ENCODE data around the gene OR1S1.
"Not testable (repeated sequence)": the region's sequence is repeated elsewhere in the genome, so short reads cannot be mapped to it uniquely, and the experiment has no call there.

The OR1S1 gene

DNA sequence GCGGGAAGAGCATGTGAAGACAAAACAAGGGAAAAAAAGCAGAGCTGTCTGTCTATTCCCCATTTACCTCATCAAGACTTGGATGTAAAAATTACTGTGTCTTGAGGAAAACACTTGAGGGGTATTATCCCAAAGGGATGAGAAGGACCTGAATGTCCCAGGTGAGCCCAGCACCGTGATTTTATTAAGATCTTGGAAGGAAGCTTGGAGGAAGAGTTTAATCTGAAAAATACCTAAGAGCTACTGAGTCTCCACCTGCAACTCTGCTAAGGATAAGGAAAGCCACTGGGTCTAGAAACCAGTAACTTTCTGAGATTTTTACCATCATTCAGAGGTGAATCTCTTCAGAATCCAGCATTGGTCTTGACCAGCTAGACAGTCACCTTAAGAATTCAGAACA, at the start of gene OR1S1:
OR1S1 (plus strand) TSS at position 301 of the 400 bp plus-strand sequence.
- not testable (repeated sequence) for DNase-seq

DNA sequence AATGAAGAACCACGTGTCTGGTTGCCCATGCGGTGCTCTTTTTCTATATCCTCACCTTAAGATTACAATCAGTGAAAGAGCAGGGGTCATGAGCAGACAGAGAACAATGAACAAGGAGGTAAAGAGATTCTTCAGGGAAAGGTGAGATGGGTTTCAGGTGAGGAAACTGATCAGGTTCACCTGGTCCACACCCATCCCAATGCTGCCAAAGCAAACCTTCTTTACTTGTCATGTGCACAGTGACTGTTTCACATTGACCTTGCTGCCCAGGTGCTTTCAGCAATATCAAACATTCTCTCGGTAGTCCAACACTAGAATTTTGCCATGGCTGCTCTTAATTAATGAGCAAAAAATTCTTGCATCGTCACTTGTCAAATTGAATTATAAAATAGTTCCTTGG, 48.1 kb upstream of the OR1S1 start:
- DNase-seq: no peak

DNA sequence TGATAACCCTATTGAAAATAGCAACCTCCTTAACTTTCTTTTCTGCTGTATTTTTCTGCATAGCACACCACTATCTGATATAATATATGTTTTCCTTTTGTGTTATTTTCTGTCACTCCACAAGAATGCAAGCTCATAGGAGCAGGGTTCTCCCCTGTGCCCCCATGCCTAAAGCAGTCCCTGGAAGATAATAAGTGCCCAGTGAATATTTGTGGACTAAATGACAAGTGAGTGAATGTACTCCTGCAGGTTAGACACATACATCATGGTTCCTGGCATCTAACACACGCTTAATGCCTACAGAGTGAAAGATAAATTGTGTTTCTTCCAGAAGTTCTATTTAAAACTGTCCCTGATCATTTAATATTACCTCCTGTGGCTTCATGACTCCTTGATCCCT, 47.5 kb upstream of the OR1S1 start:
- no peak for DNase-seq

DNA sequence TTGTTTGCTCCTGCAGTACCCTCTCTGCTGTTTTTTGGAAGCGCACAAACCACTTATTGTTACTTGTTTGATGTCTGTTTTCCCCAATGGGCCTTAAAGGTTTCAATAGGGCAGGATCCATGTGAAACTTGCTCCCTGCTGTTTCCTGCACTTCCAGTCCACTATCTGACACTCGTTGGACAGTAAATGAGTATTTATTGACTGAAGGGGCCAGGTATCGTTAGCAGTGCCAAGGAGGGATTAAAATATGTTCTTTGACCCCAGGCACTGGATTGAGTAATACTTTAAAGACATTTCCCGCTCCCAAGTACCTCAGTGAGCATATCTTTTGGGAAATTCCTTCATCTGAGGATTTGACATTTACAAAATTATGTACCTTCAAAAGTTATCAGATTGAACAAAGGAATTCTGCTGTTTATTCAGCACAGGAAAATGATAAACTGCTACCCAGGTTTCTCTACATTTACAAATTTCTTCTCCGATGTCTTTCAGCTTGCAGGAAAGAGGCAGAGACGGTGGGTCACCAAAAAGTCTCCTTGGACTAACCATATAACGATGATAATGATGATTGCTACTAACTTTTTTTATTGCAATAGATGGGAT, 46.9 kb upstream of the OR1S1 start:
- no peak for DNase-seq

DNA sequence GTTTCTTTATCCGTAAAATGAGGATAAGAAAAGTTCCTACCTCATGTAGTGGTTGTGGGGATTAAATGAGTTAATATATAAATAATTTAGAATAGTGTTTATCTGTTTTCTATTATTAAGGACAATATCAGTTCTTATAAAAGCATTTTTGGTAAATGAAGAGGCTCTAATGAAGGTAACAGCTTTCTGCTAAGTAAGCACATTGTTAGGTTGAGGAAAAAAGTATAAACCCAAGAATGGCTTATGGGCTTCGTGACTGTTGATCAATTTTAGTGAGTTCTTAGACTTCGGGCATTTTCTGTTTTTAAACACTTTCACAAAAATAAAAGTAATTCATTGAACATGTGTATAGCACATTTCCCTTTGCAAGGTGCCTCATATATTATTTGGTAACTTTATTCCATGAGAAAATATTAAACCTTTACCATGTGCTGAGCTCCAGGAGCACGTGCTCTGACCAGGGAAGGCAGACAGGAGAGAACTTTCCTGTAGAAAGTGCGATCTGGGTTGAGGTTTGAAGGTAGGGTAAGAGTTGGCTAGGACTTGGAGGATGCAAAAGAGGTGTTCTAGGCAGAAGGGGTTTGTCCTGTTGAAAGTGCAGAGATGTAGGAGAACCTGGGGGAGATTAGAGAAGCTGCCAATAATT, 35.0 kb upstream of the OR1S1 start:
- no peak for DNase-seq

DNA sequence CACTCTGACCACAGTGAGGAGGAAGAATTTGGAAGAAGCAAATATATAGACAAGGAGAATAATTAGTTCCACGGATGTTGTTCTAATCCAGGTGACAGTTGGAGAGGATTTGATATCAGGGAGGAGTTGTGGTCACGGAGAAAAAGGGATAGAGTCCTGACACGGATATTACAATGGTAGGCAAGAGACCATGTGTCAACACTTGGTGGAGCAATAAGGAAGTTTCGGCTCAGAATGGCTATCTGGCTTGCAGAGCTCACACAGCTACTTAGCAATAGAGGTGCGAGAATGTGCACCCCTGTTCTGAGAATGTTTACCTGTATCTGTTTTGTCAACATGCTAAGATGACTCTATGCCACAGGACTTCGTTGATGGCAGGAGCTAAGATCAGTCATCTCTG, 34.1 kb upstream of the OR1S1 start:
- DNase-seq: no peak

DNA sequence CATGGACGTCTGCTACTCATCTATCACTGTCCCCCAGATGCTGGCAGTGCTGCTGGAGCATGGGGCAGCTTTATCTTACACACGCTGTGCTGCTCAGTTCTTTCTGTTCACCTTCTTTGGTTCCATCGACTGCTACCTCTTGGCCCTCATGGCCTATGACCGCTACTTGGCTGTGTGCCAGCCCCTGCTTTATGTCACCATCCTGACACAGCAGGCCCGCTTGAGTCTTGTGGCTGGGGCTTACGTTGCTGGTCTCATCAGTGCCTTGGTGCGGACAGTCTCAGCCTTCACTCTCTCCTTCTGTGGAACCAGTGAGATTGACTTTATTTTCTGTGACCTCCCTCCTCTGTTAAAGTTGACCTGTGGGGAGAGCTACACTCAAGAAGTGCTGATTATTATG, 32.9 kb upstream of the OR1S1 start:
- no peak for DNase-seq

DNA sequence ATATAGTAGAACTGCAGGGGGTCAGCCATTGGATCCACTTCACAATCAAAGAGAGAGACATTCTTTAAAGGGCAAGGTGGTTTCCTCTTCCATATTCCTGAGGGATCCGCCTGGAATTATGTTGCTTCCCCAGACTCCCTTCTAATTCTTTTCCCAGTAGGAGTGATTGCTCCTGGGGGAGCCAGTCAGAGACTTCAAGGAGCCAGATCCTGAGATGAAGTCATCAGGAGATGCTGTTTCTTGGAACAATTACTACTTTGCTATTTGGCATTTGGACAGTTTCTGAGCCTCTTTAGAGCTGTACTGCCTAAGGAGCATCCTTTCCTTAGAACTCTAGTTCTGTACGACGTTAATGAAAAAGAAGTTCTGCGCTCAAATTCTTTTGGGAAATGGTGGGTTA, 25.6 kb upstream of the OR1S1 start:
- no peak for DNase-seq

DNA sequence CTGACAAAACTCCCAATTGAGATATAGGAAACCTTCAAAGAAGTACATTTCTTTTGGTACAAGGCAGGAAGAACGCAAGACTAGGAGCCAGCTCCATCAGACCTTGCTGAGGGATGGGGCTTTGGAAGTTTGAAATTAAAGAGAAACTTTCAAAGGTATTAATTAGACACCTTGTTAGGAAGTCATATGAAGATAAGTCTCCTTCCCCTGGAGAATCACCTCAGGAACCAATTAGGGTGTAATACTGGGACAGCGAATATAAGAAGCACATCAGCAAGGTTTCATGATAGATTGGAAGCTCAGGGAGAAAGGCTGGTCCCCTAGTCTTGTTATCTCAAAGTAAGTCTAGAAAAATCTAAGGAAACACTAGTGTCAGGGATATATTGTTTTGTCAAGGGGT, 23.8 kb upstream of the OR1S1 start, which contains the start of gene OR9Q2:
OR9Q2 (plus strand) TSS at position 301 of the 400 bp plus-strand sequence. CDS start 1,421 bp downstream, outside the sequence.
- no peak for DNase-seq

DNA sequence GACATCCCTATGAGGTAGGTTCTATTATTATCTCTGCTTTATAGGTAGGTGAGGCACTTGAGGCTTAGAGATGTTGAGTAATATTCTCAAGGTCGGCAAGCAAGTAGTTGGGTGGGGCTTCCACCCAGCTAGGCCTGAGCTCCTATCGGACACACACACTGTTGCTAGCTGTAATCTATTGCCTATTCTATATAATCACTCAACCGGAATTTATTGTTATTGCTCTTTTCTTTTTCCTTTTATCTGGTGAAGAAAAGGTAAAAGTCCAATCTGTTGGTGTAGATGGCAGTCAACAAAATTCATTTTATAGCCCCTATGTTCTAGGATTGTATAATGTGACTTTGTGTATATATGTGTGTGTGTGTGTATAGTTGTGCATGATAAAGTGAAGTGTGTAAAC, 20.3 kb upstream of the OR1S1 start:
- no peak for DNase-seq

DNA sequence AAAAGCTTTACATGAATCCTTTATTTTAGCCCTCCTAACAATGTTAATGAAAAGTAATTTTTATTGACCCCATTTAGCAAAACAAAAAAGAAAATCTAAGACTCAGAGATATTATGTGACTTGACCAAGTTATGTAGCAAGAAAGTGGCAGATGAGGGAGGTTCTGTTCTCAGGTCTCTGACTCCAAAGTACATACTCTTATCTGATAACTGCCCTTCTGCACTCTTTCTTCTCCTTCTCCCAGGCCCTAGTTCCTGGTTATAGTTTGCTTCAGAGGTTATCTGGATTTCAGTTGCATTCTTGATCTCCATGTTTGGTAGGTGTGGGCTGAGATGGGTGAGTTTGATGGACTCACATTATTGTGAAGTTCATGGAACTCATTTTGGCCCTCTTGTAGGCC, 19.1 kb upstream of the OR1S1 start:
- DNase-seq: no peak

DNA sequence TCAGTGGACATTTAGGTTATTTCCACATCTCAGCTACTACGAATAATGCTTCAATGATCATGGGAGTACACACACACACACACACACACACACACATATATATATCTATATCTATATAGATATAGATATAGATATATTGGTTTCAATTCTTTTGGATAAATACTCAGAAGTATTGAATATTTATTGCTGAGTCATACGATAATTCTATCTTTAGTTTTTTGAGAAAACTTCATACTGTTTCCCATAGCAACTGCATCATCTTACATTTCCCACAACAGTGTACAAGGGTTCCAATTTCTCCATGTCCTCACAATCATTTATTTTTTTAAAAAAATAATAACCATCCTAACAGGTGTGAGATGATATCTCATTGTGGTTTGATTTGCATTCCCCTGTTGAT, 16.6 kb upstream of the OR1S1 start:
- no peak for DNase-seq

DNA sequence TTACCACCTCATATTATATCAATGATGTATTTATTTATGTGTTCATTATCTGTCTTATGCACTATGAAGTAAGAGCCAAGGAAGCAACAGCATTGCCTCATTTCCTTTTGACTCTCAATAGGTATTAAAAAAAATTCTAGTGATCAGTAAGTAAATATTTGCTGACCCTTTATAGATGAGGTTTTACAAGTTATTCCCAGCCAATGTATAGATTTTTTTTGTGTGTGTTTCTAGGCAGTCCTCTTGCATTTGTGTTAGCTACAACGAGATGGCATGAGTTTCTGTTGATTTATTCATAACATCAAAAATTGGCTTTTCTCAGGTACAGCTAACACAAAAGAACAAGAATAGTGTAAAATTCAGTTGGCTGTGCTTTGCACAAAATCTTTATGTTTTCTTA, 13.2 kb upstream of the OR1S1 start:
- no peak for DNase-seq

DNA sequence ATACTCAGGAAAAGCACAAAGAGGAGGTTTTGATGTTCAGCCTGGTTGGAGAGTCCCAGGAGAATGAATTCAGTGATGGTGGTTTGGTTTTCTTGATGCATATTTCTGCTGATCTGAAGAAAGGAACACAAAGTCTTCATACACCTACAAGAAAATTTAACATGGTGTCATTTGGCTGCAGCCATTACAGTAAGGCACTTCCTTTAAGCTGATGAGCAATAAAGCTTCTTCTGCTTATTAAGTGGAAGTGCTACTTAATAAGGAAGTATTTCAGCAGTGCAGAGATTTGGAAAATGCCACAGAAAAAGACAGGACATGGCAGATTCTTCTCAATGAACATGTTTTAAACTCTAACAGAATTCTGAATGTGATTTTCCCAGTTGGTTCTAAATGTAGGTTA, 8.5 kb upstream of the OR1S1 start, which contains the start of gene OR1S2:
OR1S2 (minus strand) TSS at position 101 of the 400 bp plus-strand sequence; CDS start at position 101, 0 bp downstream.
- no peak for DNase-seq

DNA sequence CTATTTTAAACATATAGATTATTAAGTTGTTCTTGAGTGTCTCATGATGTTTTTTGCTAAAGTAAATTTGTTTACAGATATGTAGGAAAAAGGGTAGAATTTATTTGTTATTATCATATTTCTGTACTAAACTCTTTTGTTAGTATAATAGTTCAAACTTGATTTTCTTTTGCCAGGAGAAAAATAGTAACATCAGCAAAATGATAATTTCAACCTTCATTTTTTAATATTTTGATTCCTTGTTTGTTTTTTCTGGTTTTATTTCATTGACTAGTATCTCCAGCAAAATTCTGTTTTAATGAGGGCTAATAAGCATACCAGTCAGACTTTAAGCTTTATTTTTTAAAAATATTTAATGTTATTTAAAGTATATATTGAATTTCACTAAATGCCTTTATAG, 4.0 kb downstream of the OR1S1 start:
- DNase-seq: no peak

DNA sequence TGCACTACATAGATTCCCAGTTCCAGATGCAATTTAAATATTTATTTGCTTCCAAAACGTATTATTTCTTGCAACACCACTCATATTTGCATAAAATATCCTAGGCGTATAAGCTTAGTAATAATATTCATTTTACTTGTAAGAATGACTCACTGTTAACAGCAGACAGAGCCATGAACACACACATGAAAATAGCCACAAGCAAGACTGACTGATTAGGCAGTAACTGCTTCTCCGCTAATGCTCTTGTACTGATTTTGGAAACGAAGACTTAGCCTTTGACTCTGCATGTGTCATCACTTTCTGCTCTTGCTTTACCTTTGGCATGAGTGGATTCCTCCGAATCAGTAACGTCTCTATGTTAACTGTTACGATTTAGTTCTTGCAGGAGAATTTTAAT, 10.2 kb downstream of the OR1S1 start:
- no peak for DNase-seq

DNA sequence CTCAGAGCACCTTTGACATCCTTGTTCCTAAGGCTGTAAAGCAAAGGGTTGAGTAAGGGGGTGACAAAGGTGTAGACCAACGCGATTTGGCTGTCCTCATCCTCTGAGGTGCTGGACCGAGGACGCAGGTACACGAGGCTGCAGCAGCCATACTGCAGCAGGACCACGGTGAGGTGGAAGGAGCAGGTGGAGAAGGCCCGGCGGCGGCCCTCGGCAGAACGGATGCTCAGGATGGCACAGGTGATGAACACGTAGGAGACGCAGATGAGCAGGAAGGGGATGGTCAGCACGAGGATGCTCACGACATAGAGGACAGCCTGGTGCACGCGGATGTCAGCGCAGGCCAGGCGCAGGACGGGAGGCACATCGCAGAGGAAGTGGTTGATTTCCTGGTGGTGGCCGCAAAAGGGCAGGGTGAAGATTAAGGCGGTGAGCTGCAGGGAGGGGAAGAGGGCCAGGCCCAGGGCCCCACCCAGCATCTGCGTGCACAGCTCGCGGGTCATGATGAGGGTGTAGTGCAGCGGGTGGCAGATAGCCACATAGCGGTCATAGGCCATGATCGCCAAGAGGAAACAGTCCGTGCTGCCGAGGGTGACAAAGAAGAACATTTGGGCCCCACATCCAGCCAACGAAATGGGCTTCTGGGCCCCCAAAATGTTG, 15.6 kb downstream of the OR1S1 start:
- no peak for DNase-seq

DNA sequence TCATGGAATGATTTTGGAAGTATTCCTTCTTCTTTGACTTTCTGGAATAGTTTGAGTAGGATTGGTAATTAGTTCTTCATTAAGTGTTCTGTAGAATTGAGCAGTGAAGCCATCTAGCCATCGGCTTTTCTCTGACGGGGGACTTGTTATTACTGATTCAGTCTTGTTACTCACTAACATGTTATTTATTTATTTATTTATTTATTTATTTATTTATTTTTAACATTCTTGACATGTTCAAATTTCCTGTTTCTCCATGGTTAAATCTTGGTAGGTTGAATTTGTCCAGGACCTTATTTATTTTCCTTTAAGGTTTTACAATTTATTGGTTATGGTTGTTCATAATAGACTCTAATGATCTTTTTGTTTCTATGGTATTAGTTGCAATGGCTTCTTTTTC, 31.4 kb downstream of the OR1S1 start:
- DNase-seq: no peak

DNA sequence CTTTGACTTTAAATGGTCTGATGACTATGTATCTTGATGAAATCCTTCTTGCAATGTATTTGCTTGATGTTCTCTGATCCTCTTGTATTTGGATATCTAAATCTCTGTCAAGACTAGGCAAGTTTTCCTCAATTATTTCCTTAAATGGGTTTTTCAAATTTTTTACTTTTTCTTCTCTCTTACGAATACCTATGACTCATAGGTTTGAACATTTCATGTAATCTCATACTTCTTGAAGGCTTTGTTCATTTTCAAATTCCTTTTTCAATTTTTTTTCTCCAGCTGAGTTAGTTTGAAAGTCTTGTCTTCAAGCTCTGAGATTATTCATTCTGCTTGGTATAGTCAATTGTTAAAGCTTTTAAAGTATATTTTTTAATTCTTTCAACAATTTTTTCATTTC, 42.4 kb downstream of the OR1S1 start:
- no peak for DNase-seq

DNA sequence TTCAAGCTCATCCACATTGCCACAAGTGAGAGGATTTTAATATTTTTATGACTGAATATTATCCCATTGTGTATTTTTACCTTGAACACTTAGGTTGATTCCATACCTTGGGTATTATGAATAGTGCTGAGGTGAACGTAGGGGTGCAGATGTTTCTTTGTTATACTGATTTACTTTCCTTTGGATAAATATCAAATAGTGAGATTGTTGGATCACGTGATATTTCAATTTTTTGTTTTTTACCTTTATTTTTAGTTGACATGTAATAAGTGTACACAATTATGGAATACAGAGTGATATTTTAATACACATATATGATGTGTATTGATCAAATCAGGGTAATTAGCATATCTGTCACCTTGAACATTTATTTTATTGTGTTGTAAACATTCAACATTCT, 47.5 kb downstream of the OR1S1 start:
- DNase-seq: no peak
